PC-9 (cell line): ENCODE data around the gene CXXC5.

ENCODE experiments used
- EZH2 ChIP-seq: fragments of 200-600 bp; sonication (generic); IDR thresholded peaks from 2 replicates; pipeline ENCODE4 v1.8.0; 2017; ENCODE audit warnings: antibody characterized with exemption, low read depth
- TF ChIP-seq, protein P1 (sequence below): fragments of 200-600 bp; sonication (generic); conservative IDR thresholded peaks from 2 replicates; pipeline ENCODE4 v1.6.1; 2017; ENCODE audit warnings: mixed run types, antibody characterized with exemption, mild to moderate bottlenecking, moderate library complexity

DNA sequence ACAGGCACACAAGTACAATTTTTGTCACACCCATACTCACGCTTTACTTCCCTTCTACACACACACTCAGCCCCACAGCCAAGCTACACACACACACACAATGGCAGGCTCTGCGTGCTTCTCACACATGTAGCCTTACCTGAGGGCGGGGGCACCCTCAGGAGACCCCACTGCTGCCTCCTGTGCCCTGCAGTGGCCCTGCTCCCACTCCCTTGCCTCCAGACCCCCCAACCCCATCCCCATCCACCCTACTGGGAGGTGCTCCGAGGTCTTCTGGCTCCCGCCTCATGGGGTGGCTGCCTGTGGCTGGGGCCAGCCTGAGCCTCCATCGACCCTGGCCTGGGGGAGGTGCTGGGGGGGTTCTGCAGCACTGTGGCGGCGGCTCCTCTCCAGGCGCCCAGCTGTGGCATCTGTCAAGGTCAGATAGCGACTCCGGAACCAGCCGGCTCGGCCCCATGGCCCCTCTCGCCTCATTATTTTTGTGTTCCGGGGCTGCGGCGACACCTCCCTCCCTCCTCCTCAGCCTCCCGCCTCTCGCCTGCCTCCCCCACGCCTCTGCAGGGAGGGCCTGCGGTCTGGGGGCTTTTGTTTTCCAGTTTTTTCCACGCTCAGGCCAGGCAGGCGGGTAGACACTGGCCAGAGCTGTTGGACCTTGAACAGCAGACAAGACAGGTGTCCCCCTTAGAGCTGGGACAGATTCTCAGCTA lies 21.7 kb downstream of the CXXC5 start:
- TF ChIP-seq, protein P1, sequence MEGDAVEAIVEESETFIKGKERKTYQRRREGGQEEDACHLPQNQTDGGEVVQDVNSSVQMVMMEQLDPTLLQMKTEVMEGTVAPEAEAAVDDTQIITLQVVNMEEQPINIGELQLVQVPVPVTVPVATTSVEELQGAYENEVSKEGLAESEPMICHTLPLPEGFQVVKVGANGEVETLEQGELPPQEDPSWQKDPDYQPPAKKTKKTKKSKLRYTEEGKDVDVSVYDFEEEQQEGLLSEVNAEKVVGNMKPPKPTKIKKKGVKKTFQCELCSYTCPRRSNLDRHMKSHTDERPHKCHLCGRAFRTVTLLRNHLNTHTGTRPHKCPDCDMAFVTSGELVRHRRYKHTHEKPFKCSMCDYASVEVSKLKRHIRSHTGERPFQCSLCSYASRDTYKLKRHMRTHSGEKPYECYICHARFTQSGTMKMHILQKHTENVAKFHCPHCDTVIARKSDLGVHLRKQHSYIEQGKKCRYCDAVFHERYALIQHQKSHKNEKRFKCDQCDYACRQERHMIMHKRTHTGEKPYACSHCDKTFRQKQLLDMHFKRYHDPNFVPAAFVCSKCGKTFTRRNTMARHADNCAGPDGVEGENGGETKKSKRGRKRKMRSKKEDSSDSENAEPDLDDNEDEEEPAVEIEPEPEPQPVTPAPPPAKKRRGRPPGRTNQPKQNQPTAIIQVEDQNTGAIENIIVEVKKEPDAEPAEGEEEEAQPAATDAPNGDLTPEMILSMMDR = no peak
- no peak for TF ChIP-seq EZH2
